Panc1 (cell line): ENCODE results near the gene CTDSP2. TPM values are rescaled to one million over a fixed set of nuclear protein-coding genes. Genes with fewer than 3 reads are reported as not detected.

Experiments used
- ATAC-seq: fragments of 200-7000 bp; cut with Tn5 transposase; 2 replicates; pipeline ENCODE4 v1.9.1; 2020; ENCODE audit warnings: mild to moderate bottlenecking, moderate library complexity
- BruUV-seq: library from RNA; stranded (reverse); fragments of 400-500 nt; replicated peaks from 2 replicates; lab custom pipeline; 2021; lab: Mats Ljungman, UMichigan
- CTCF ChIA-PET: fragments of 300-600 bp; sonication (Branson Sonifier 250); formaldehyde crosslinking; loops from one replicate; lab custom pipeline; 2022; ENCODE audit warnings: antibody characterized with exemption; lab: Charles Lee
- POLR2A ChIA-PET: fragments of 300-600 bp; sonication (Branson Sonifier 250); formaldehyde crosslinking; loops from one replicate; lab custom pipeline; 2022; ENCODE audit warnings: antibody characterized with exemption; lab: Charles Lee
- DNase-seq: peaks from one replicate; pipeline ENCODE4 v3.0.0-alpha.2; 2010; ENCODE audit warnings: low read depth, low spot score
- H3K27ac ChIP-seq: 2 replicates; pipeline ENCODE4 v1.5.1; 2011; ENCODE audit warnings: mild to moderate bottlenecking, low read length, inconsistent platforms
- H3K27me3 ChIP-seq: fragments of 200-500 bp; sonication (Bioruptor generic); 2 replicates; pipeline ENCODE4 v1.6.0; 2014; ENCODE audit warnings: low read length, inconsistent platforms; ENCODE audit not compliant: control insufficient read depth, insufficient read depth
- H3K36me3 ChIP-seq: fragments of 200-500 bp; sonication (Bioruptor generic); 2 replicates; pipeline ENCODE4 v1.5.1; 2014; ENCODE audit warnings: inconsistent platforms, mild to moderate bottlenecking, low read length, moderate library complexity; ENCODE audit not compliant: control insufficient read depth, insufficient read depth
- H3K4me1 ChIP-seq: 2 replicates; pipeline ENCODE4 v1.5.1; 2011; ENCODE audit warnings: inconsistent platforms, mild to moderate bottlenecking, low read length, moderate library complexity; ENCODE audit not compliant: control insufficient read depth, insufficient read depth
- H3K4me3 ChIP-seq, 2 experiments: 2 replicates each; pipeline ENCODE4 v1.5.1; 2011 to 2012; ENCODE audit warnings: low read depth in 2 of 2, low read length in 2 of 2, mild to moderate bottlenecking in 2 of 2, inconsistent platforms in 1 of 2, moderate library complexity in 1 of 2
- H3K9me3 ChIP-seq: fragments of 200-500 bp; sonication (Bioruptor generic); 2 replicates; pipeline ENCODE4 v1.5.1; 2014; ENCODE audit warnings: low read depth, mild to moderate bottlenecking, inconsistent platforms, low read length, moderate library complexity; ENCODE audit not compliant: control insufficient read depth, insufficient read depth
- POLR2AphosphoS5 ChIP-seq: IDR thresholded peaks from 2 replicates; pipeline ENCODE4 v1.6.1; 2012; ENCODE audit warnings: mild to moderate bottlenecking, low read depth, low read length, moderate library complexity
- SIN3A ChIP-seq: IDR thresholded peaks from 2 replicates; pipeline ENCODE4 v1.6.1; 2012; ENCODE audit warnings: low read depth, mild to moderate bottlenecking, low read length, moderate library complexity, borderline replicate concordance; ENCODE audit not compliant: insufficient read depth
- TCF7L2 ChIP-seq: IDR thresholded peaks from 2 replicates; pipeline ENCODE4 v1.6.1; 2011; ENCODE audit warnings: mild to moderate bottlenecking, low read depth, low read length, inconsistent platforms
- in situ Hi-C: cut with HindIII; loops from 2 replicates; pipeline ENCODE4 v1.10.0; 2016; ENCODE audit warnings: low sequenced_read_pairs, low pct_unique_long_range_greater_than_20kb
- intact Hi-C: fragments of 100-400 bp; cut with micrococcal nuclease; formaldehyde crosslinking; loops from one replicate; pipeline ENCODE4 v1.10.0; 2022; ENCODE audit not compliant: unreplicated experiment
- total RNA-seq: library from RNA; stranded (reverse); gene quantifications from one replicate; pipeline ENCODE4 v1.2.1, GENCODE V29; 2021; ENCODE audit not compliant: unreplicated experiment
- TF ChIP-seq, protein P1 (sequence below): fragments of 450-650 bp; IDR thresholded peaks from 2 replicates; pipeline ENCODE4 v1.5.1; 2017; ENCODE audit warnings: mild to moderate bottlenecking
- TF ChIP-seq, protein P2 (sequence below), 2 experiments: IDR thresholded peaks; 2 replicates each; pipeline ENCODE4 v1.6.1; 2011 to 2012; ENCODE audit warnings: low read depth in 2 of 2, control low read depth in 1 of 2, low read length in 1 of 2, mild to moderate bottlenecking in 1 of 2, moderate library complexity in 1 of 2; ENCODE audit not compliant: insufficient read depth in 1 of 2

Gene CTDSP2
- total RNA-seq, 1 experiment from 2014 or later: 120 TPM

GRCh38 chr12:57825451-57825850, 21.1 kb downstream of the CTDSP2 start:
- Histone ChIP-seq H3K9me3 (no peaks in the 10 kb centered on the region), H3K27ac (no peak overlapping the region), H3K4me3 (no peak overlapping the region), H3K36me3 (peaks cover 29% of the 10 kb centered on the region), H3K27me3 (no peaks in the 10 kb centered on the region), H3K4me1 (no peaks in the 10 kb centered on the region)
- CTCF ChIA-PET: no interaction called here
- TF ChIP-seq, protein P1, sequence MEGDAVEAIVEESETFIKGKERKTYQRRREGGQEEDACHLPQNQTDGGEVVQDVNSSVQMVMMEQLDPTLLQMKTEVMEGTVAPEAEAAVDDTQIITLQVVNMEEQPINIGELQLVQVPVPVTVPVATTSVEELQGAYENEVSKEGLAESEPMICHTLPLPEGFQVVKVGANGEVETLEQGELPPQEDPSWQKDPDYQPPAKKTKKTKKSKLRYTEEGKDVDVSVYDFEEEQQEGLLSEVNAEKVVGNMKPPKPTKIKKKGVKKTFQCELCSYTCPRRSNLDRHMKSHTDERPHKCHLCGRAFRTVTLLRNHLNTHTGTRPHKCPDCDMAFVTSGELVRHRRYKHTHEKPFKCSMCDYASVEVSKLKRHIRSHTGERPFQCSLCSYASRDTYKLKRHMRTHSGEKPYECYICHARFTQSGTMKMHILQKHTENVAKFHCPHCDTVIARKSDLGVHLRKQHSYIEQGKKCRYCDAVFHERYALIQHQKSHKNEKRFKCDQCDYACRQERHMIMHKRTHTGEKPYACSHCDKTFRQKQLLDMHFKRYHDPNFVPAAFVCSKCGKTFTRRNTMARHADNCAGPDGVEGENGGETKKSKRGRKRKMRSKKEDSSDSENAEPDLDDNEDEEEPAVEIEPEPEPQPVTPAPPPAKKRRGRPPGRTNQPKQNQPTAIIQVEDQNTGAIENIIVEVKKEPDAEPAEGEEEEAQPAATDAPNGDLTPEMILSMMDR: no peak
- TF ChIP-seq TCF7L2: no peak
- TF ChIP-seq, protein P2, sequence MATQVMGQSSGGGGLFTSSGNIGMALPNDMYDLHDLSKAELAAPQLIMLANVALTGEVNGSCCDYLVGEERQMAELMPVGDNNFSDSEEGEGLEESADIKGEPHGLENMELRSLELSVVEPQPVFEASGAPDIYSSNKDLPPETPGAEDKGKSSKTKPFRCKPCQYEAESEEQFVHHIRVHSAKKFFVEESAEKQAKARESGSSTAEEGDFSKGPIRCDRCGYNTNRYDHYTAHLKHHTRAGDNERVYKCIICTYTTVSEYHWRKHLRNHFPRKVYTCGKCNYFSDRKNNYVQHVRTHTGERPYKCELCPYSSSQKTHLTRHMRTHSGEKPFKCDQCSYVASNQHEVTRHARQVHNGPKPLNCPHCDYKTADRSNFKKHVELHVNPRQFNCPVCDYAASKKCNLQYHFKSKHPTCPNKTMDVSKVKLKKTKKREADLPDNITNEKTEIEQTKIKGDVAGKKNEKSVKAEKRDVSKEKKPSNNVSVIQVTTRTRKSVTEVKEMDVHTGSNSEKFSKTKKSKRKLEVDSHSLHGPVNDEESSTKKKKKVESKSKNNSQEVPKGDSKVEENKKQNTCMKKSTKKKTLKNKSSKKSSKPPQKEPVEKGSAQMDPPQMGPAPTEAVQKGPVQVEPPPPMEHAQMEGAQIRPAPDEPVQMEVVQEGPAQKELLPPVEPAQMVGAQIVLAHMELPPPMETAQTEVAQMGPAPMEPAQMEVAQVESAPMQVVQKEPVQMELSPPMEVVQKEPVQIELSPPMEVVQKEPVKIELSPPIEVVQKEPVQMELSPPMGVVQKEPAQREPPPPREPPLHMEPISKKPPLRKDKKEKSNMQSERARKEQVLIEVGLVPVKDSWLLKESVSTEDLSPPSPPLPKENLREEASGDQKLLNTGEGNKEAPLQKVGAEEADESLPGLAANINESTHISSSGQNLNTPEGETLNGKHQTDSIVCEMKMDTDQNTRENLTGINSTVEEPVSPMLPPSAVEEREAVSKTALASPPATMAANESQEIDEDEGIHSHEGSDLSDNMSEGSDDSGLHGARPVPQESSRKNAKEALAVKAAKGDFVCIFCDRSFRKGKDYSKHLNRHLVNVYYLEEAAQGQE (IDR thresholded peaks at IDR 0.05; ENCODE audit: insufficient read depth in 1 of 2, low read depth in 2 of 2, low read length in 1 of 2): no peak
- TF ChIP-seq SIN3A: no peak
- TF ChIP-seq POLR2AphosphoS5: no peak
- in situ Hi-C loops: no loop called here
- POLR2A ChIA-PET: interaction anchor here (0.5 kb wide), 1 partner anchor 116 kb away, joined by 3 read pairs; the partner anchor contains the start of gene ATP23
- DNase-seq (no peak), ATAC-seq (no peak)
- BruUV-seq: no TSS peak
- intact Hi-C loops: no loop called here

- Histone ChIP-seq H3K4me1 (no peaks in the 10 kb centered on the region), H3K27me3 (no peaks in the 10 kb centered on the region), H3K27ac (no peak overlapping the region), H3K4me3 (no peak overlapping the region), H3K9me3 (no peaks in the 10 kb centered on the region), H3K36me3 (peaks cover 29% of the 10 kb centered on the region)
- DNase-seq: no peak
- intact Hi-C loops (no loop called here), in situ Hi-C loops (no loop called here)
- POLR2A ChIA-PET: no interaction called here
- no peak for ATAC-seq
- CTCF ChIA-PET: interaction anchor here (0.5 to 1.1 kb wide), 2 partner anchors 8 to 22 kb away, joined by 3 to 6 read pairs; no protein-coding TSS in a partner anchor
- no peak for TF ChIP-seq SIN3A
- TF ChIP-seq, protein P2 (IDR thresholded peaks at IDR 0.05; ENCODE audit: insufficient read depth in 1 of 2, low read depth in 2 of 2, low read length in 1 of 2): no peak
- TF ChIP-seq POLR2AphosphoS5: no peak
- TF ChIP-seq, protein P1: no peak
- no peak for TF ChIP-seq TCF7L2
- BruUV-seq: no TSS peak
These were observed 22.5 kb downstream of the CTDSP2 start for GRCh38 chr12:57823908-57824640.
